Measurements from ENCODE around the gene CDC40. TPM values are rescaled to one million over a fixed set of nuclear protein-coding genes. Genes with fewer than 3 reads are reported as not detected.

The CDC40 gene
- total and polyA plus RNA-seq, 9 of the 15 experiments (the other 6 are each of a cell fraction or from before 2014, with no cell fraction given), result 9.7 to 26.3 (median 15.7) TPM

GRCh38 chr6:110178626-110179405 is 1.4 kb upstream of the CDC40 start (continued):
- TF ChIP-seq ZNF584 (CRISPR knock-in tag; IDR thresholded peaks at IDR 0.05; ENCODE audit: low read depth) (no peak), NRF1 (conservative IDR thresholded peaks at IDR 0.05 in 1 of 2, IDR thresholded peaks at IDR 0.05 in 1 of 2) (peak; percentile 44 to 59), TARDBP (IDR thresholded peaks at IDR 0.05) (no peak), PRDM10 (IDR thresholded peaks at IDR 0.05; ENCODE audit: partially characterized antibody) (peak; percentile 50), GTF2E2 (tag; IDR thresholded peaks at IDR 0.05) (no peak), PRPF4 (IDR thresholded peaks at IDR 0.05; ENCODE audit: insufficient read depth, low read depth, low read length, poor library complexity, severe bottlenecking) (no peak), DEAF1 (CRISPR knock-in tag; IDR thresholded peaks at IDR 0.05) (peak; percentile 49; the same call in 1 of the 2 replicates)
- TF ChIP-seq, protein P1, sequence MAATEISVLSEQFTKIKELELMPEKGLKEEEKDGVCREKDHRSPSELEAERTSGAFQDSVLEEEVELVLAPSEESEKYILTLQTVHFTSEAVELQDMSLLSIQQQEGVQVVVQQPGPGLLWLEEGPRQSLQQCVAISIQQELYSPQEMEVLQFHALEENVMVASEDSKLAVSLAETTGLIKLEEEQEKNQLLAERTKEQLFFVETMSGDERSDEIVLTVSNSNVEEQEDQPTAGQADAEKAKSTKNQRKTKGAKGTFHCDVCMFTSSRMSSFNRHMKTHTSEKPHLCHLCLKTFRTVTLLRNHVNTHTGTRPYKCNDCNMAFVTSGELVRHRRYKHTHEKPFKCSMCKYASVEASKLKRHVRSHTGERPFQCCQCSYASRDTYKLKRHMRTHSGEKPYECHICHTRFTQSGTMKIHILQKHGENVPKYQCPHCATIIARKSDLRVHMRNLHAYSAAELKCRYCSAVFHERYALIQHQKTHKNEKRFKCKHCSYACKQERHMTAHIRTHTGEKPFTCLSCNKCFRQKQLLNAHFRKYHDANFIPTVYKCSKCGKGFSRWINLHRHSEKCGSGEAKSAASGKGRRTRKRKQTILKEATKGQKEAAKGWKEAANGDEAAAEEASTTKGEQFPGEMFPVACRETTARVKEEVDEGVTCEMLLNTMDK (IDR thresholded peaks at IDR 0.05; ENCODE audit: borderline replicate concordance, insufficient read depth, low read depth, low read length, poor library complexity, severe bottlenecking), result peak; percentile 12
- TF ChIP-seq, protein P2, sequence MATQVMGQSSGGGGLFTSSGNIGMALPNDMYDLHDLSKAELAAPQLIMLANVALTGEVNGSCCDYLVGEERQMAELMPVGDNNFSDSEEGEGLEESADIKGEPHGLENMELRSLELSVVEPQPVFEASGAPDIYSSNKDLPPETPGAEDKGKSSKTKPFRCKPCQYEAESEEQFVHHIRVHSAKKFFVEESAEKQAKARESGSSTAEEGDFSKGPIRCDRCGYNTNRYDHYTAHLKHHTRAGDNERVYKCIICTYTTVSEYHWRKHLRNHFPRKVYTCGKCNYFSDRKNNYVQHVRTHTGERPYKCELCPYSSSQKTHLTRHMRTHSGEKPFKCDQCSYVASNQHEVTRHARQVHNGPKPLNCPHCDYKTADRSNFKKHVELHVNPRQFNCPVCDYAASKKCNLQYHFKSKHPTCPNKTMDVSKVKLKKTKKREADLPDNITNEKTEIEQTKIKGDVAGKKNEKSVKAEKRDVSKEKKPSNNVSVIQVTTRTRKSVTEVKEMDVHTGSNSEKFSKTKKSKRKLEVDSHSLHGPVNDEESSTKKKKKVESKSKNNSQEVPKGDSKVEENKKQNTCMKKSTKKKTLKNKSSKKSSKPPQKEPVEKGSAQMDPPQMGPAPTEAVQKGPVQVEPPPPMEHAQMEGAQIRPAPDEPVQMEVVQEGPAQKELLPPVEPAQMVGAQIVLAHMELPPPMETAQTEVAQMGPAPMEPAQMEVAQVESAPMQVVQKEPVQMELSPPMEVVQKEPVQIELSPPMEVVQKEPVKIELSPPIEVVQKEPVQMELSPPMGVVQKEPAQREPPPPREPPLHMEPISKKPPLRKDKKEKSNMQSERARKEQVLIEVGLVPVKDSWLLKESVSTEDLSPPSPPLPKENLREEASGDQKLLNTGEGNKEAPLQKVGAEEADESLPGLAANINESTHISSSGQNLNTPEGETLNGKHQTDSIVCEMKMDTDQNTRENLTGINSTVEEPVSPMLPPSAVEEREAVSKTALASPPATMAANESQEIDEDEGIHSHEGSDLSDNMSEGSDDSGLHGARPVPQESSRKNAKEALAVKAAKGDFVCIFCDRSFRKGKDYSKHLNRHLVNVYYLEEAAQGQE (IDR thresholded peaks at IDR 0.05; ENCODE audit: borderline replicate concordance), result peak; percentile 50; the same call in 1 of the 2 replicates
- TF ChIP-seq, protein P2 (CRISPR knock-in tag; IDR thresholded peaks at IDR 0.05; ENCODE audit: low read depth), result no peak
